HG02943 (cell line): ENCODE data around the gene ZNF582.
"Not testable (repeated sequence)": the region's sequence is repeated elsewhere in the genome, so short reads cannot be mapped to it uniquely, and the experiment has no call there.

Experiments
- ATAC-seq: cut with Tn5 transposase; IDR thresholded peaks from one replicate; pipeline ENCODE4 v1.9.1; 2021; ENCODE audit warnings: mild to moderate bottlenecking, low read depth, moderate library complexity; ENCODE audit not compliant: unreplicated experiment

Gene ZNF582

GRCh38 chr19:56355517-56355916, 37.8 kb downstream of the ZNF582 start:
- no peak for ATAC-seq

- ATAC-seq = no peak
Observed at GRCh38 chr19:56351208-56351607, 42.1 kb downstream of the ZNF582 start.

GRCh38 chr19:56350416-56351045, 42.8 kb downstream of the ZNF582 start:
- no peak for ATAC-seq

GRCh38 chr19:56348289-56348877, 45.0 kb downstream of the ZNF582 start:
- ATAC-seq = no peak

GRCh38 chr19:56347163-56347778, 46.1 kb downstream of the ZNF582 start:
- no peak for ATAC-seq

GRCh38 chr19:56341948-56342347, 51.4 kb downstream of the ZNF582 start:
- ATAC-seq = no peak

- not testable (repeated sequence) for ATAC-seq
Observed at GRCh38 chr19:56339031-56339430, 54.3 kb downstream of the ZNF582 start.

- not testable (repeated sequence) for ATAC-seq
Observed at GRCh38 chr19:56337077-56337476, 56.3 kb downstream of the ZNF582 start.

- not testable (repeated sequence) for ATAC-seq
Observed at GRCh38 chr19:56335371-56335770, 58.0 kb downstream of the ZNF582 start.

- no peak for ATAC-seq
Observed at GRCh38 chr19:56333506-56333905, 59.8 kb downstream of the ZNF582 start.
